ENCODE results near the gene DGKE.

The DGKE gene

DNA sequence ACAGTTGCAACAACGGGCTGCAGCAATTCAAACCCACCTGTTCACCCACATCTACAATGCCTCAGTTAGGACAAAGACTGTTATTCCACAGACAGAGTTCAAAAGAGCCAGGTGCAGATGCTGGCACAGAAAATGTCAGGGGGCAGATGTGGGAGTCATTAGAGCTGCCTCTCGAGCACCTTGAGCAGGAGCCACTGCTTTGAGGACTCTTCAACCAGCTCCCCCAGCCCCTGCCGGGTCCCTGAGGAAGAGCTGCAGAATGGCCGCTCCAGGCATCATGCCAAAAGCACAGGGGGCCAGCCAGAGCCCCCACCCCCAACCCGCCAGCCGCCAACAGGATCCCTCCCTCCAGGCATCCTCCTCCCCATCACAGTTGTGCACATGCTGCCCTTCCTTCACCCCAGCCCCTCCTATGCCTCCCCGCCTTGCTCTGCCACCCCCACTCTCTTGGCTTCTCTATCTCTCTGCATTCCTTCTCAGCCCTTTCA is 21.0 kb upstream of the DGKE start:
- DNase-seq (ENCODE audit: low spot score), result no peak

DNA sequence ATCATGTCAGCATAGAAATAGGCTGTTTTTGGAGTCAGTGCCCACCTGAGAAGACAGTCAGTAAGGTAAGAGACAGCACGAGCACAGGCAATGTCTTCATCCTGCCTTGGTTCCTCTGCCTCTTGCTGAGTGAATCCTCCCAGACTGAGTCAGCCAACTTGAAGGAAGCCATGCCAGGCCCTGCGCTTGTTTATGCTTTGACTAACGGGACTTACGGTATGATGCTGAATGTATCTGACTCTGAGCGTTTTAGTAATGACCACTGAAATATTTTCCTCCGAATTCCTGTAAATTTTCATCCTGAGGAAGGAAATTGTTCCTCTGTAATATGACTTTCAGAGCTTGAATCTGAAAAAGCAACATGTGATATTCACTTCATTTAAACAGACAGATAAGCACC is 18.2 kb upstream of the DGKE start:
- DNase-seq (ENCODE audit: low spot score), result no peak

DNA sequence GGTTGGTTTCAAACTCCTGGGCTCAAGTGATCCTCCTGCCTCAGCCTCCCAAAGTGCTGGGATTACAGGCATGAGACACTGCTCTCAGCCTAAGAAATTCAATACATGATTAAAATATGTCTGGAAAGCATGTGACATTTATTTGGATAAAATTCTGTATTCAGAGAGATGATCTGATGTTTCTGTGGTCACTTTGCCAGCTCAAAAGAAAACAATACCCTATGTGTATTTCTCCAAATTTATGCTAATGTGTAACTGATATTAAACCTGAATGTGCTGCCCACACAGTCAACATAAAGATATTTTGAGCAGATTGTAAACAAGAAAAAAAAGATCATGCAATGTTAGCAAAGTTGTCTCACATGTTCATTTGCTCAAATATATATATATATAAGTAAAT is 16.9 kb upstream of the DGKE start:
- DNase-seq (ENCODE audit: low spot score), result no peak

DNA sequence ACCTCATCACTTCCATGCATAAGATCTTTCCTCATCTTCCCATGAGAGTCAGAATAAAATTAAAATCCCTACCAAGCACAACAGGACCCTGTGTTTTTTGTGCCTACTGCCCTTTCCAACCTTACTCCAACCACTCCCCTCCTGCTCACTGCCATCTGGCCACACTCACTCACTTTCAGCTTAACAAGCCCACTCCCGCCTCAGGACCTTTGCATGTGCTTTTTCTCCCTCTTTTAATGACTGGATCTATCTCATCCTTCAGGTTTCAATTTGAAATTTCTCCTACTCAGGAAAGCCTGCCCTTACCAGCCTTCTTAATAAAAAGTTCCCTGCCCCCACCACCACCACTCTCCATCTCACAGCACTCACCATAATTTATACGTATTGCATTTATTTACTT is 14.9 kb upstream of the DGKE start:
- no peak for DNase-seq (ENCODE audit: low spot score)

DNA sequence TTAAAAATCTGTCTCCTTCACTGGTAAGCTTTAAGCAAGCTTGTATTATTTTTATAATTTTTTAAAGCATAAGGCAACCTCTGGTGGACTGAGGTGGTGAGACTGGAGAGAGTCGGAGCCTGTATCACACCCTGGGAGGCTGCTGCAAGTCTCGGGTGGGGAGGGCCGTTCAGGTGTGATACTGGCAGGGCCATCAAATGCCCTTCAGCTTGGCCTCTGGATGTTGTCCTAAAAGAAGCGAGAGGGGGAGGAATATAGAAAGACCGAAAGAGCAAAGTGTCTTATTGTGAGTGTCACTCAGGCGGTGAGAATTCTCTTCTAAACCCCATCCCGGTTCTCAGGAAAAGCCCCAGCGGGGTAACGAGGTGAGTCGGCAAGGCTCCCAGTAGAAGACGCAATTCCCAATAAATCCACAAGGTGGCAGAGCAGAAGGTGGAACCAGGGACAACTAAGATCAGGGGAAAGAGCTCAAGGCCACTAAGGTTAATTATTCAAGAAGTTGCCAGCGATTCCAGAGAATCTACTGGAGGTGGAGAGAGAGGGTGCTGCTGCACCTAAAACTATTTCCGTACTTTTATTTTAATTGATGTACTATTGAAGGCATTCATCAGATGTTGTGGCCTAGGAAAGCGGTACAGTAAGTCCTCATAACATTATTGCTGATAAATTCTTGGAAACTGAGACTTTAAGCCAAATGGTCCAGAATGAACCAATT is 14.4 kb upstream of the DGKE start:
- peak; percentile 81 for DNase-seq (ENCODE audit: low spot score)

DNA sequence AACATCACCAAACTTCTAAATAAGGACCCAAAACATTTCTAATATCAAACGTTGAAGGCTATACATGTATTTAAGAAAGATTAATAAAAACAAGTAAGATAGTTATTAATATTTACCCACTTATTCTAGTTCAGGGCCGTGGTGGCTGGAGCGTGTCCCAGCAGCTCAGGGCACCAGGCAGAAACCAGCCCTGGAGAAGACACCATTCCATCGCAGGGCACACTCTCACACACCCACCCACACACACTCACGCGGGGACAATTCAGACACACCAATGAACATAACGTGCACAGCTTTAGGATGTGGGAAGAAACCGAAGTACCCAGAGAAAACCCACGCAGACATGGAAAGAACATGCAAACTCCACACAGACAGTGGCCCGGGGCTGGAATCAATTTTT is 13.7 kb upstream of the DGKE start:
- no peak for DNase-seq (ENCODE audit: low spot score)

DNA sequence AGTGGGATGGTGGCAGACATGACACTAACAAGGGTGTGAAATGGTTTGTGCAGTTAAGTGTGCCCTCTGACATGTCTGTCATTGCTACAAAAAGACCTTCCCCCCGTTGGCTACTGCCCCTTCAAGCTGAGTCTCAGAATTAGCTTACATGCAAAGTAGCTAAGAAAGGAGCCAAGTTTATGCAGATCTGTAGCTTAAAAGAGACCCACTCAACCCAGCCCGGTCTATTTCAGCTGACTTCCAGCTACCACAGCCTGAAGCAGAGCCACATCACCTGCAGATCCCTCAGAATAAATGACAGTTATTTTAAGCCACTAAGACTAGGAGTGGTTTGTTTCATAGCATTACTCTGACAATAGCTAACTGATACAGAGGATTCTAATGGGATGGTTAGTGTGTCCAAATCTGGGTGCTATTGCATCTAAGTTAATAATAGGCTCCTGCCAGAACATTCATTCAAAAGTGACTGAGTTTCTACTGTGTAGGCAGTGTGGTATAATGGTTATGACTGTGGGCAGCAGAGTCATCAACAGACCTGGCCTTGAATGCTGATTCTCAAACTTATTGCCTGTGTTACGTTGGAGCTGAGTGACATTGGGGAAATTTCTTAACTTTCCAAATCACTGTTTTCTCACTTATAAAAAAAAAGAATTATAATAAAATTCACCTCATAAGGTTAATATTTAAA is 12.0 kb upstream of the DGKE start:
- no peak for DNase-seq (ENCODE audit: low spot score)

DNA sequence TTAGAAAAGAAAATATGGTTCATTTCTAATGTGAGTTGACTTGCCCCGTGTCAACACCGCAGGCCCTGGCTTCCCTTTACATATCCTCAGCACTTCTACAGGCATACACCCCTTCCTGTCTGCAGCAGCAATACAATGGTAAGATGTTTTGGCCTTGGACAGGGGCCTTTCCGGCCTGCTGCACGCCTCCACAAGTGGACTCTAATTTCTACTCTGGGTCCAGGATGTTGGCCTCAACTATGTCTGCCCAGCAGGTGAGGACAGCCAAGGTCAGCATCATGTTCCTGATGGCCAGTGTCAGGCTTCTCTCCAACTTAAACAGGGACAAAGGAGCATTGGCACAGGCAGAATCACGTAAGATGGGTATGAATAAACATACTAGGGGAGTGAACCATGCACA is 11.2 kb upstream of the DGKE start:
- DNase-seq (ENCODE audit: low spot score), result no peak

DNA sequence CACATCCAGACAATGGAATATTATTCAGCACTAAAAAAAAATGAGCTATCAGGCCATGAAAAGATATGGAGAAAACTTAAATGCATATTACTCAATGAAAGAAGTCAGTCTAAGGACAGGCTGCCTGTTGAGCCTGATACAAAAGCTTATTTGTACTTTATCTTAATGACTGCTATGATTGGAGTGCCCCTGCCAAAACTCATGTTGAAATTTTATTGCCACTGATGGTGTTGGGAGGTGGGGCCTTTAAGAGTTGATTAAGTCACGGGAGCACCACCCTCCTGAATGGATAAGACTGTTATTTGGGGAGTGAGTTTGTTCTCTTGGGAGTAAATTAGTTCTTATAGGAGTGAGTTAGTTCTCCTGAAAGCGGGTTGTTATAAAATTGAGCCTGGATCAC is 10.1 kb upstream of the DGKE start:
- DNase-seq (ENCODE audit: low spot score), result no peak

DNA sequence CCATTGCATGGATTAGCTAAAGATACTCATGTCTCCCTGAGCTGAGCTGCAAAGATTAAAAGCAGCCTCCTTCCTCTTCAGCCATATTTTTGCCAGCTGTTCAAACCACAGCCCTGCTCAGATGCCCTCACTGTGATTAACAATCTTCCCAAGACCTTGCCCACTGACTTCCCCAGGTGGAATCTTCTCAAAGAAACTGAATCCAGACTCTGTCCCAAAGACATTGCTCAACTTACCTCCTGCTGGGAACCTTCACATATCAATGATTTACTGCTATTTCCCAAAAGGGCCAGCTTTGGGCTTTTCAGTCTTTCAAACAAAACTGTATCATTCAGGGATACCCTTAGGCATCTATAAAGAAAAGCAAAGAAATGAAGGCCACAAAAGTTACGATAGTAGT is 9.4 kb upstream of the DGKE start:
- DNase-seq (ENCODE audit: low spot score), result no peak

DNA sequence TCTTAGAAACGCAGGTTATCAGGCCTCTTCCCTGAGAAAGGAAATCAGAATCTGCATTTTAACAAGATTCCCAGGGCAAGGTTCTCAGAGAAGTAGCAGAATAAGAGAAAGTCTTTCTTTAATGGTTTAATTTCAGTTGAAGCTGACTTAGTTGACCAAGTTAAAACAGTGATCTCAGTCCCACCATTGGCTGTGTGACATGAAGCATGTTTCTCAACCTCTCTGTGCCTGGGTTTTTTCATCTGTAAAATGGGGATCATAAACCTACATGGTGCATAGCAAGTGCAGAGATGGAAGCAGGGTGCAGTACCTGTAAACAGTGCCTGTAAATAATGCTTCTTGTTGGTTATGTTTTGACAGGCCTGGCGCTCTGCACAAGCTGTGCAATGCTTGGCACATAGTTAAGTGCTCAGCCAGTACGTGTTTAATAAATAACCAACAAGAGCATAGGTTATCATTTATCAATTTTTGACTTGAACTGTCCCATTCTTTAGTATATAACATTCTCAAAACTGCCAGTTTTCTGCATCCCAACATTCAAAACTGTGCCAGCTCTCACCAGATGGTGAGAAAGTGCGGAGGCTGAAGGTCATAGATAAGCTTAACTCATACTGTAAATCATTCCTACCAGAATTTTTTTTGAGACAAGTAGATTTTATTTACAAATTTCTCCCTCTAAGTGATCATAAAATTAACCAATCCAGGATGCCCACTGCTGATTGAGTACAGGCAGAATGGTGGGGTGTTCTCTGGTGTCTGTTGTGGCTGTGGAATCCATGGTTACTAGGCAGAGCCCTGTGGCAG is 7.1 kb upstream of the DGKE start:
- DNase-seq (ENCODE audit: low spot score), result no peak

DNA sequence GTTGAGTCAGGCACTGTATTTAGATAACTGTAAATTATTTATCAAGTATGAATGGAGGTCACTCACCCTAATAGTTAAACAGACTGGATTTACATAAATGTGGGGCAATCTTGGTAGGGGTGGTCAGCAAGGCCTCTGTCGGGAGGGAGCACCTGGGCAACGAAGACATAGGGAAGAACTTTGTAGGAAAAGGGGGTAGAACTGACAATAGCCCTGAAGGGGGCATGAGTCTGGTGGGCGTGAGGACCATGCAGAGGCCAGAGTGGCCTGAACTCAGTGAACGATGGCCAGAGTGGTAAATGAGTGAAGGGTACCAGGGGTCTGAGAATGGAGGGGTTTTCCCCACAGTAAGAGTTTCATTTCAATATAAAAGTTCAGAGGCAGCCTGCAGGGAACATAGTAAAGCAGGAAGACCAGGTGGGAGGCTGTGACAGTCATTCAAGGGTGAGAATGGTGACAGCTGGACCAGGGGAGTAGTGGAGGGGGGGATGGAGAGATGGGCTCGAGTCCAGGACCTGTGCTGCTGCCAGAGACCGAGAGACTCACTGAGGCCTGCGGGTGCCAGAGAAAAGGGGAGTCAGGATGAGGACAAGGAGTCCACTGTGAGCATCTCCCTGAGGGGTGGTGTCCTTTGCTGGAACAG is 3.1 kb upstream of the DGKE start:
- no peak for DNase-seq (ENCODE audit: low spot score)

DNA sequence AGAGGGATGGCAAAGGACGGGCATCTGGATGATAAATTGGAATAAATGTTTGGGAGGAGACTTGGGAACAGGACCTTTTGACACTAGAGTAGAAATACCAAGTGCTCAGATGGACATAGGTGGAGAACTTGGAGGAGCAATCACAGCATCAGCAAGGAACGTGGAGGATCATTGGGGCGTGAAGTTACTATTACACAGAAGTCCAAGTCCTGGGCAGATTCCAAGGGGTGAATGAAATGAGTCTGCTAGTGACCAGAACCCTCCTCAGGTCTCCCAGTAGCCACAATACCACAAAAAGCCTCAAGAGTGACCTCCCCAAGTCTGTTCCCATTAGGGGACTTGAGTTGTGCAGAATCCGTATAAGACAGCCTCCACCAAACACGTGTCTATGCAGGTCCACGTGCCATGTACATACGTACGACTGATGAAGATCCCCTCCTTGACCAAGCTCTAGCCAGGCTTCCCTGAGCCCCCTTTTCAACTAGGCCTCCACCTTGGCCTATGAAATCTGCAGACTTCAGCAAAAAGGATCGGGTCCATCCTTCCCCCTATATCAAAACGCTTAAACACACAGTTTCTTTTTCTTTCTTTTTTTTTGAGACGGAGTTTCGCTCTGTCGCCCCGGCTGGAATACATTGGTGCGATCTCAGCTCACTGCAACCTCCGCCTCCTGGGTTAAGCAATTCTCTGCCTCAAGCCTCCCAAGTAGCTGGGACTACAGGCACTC is 2.4 kb upstream of the DGKE start:
- DNase-seq (ENCODE audit: low spot score), result no peak

DNA sequence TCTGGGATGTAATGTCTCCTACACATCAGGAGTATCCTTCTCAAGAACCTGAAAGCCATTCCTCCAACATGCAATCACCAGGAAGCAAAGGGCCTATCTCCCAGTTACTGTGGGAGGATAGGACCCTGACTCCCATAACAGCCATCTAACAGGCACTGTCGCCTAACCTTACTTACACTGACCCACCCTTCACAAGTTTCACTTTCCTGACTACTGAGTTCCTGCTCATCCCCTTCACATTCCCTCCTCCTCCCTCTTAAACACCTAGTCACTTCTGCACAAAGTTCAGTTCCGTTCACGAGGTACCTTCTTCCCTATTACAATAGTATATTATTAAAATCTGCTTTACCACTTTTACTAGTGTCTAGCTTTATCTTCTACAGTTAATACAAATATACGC is 1.5 kb upstream of the DGKE start:
- no peak for DNase-seq (ENCODE audit: low spot score)

DNA sequence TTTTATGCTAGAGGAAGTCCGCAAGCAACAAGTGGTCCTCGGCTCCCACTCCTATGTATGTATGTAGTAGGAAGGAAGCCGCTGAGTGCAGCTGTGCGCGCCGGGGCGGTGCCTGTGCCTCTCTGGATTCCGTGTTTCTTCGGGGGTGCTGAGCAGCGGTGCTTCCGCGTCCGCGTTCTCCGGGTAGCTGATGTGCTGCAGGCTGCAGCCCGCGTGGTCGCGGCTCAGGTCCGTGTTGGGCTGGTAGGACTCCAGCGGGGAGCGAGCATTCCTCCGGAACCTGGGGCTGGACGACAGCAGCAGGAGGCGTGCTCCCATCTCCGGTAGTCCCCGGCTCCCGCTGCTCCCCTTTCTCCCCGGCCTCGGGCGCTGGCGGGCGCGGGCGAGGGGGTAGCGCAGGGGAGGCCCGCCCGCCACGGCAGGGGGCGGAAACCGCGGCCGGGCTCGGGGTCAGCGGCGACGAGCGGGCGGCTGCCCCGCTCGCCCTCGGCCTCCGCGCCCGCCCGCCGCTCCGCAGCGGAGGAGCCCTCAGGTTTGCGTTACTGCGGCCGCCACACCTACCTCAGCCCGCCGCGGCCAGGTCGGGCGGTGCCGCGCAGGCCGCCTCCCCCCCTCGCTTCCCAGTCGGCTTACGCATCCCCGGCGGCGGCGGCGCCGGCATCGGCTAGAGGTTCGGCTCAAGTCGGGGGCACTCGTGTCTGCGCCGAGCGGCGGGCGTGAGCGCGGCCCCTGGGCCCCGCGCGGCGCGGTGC is 718 bp upstream of the DGKE start:
- DNase-seq (ENCODE audit: low spot score), result peak; percentile 53

DNA sequence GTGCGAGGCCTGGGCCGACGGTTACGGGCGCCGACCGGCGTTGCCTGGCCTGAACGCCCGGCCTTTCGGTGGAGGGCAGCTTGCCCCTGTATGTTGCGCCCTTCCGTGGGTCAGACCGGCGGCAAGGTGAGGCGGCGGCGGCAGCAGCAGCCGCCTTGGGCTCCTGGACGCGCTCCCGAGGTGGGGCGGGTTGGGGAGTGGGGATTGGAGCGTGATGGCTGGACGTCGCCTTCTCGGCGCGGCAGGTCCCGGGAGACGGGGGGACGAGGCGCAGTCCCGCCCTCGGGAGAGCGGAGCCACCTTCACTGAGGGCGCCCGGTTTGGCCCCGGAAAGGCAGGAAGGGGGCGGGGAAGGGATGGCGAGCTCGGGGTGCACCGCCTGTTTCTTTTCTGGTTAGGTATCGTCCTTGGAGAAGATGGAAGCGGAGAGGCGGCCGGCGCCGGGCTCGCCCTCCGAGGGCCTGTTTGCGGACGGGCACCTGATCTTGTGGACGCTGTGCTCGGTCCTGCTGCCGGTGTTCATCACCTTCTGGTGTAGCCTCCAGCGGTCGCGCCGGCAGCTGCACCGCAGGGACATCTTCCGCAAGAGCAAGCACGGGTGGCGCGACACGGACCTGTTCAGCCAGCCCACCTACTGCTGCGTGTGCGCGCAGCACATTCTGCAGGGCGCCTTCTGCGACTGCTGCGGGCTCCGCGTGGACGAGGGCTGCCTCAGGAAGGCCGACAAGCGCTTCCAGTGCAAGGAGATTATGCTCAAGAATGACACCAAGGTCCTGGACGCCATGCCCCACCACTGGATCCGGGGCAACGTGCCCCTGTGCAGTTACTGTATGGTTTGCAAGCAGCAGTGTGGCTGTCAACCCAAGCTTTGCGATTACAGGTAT is 671 bp downstream of the DGKE start:
- peak; percentile 80 for DNase-seq (ENCODE audit: low spot score)

DNA sequence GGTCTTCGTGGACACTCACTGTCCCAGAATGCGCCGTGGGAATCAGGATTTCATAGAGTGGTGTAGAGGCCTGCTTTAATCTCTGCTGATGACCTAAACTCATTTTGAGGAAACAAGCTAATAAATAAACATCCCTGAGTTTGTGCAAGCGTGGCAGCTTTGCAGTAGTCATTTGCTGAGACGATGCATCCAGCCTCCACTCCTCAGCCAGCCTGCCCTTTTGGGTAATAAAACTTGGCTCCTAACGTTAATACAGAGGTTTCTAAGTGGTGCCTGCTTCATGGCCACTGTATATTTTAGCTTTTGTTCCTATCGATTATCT is 1.3 kb downstream of the DGKE start:
- no peak for DNase-seq (ENCODE audit: low spot score)

DNA sequence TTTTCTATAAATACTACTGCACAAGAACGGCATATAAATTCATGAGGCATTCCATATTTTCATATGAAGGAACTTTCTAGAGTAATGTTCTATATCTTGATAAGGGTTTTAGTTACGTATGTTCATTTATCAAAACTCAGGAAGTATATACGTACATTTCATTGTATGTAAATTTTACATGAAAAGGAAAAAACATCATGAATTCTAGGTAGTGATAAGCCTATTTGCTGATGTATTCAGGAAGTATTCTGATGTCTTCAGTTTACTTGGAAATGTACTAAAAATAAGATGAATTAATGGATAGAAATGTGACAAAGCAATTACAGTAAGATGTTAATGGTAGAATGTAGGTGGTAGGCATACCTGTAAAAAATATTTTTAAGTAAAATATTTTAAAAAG is 4.7 kb downstream of the DGKE start:
- no peak for DNase-seq (ENCODE audit: low spot score)

DNA sequence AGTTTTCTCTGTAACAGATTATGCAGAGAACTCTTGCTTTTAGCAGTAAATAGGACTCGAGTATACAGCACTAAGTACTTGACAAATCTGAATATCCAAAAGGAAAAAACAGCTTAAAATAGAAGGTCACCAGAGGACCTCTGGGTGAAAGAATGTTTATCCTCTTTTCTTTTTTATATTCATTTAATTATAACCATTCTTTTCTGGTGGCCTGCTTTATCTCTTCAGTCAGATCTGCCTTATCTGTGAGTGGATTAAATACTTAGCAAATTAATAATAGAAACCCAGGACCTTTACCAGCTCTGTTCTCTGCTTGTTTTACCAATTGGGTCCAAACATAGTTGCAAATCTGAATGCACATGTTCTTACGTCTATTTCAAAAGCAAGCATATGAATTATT is 8.6 kb downstream of the DGKE start:
- DNase-seq (ENCODE audit: low spot score), result no peak

DNA sequence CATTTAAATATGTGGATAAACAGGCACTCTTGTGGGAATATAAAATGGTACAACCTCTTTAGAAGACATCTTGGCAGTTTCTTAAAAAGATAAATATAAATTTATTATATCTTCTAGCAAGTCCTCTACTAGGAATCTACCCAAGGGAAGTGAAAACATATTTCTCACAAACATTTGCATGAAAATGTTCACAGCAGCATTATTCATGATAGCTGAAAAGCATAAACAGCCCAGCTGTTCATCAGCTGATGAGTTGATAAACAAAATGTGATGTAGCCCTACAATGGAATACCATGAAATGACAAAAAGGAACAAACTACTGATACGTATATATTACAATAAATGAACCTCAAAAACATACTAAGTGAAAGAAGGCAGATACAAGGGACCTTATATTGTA is 12.0 kb downstream of the DGKE start:
- DNase-seq (ENCODE audit: low spot score), result no peak

Data from SK-N-DZ (cell line).